Cardiac septum (tissue), 1 donor: ENCODE data around the gene MAPKAPK2. TPM values are rescaled to one million over a fixed set of nuclear protein-coding genes. Genes with fewer than 3 reads are reported as not detected.

ENCODE experiments used
- DNase-seq: peaks from one replicate; pipeline ENCODE4 v3.0.0-alpha.2; 2020; ENCODE audit warnings: low spot score
- intact Hi-C: fragments of 100-400 bp; cut with DNase I; formaldehyde crosslinking; loops from one replicate; pipeline ENCODE4 v1.14.0; 2022
- total RNA-seq: library from RNA; stranded (reverse); fragmentation: NEBNext Ultra II Directional; extraction: Animal tissue kit (Norgen Biotek cat#: 25700); gene quantifications from one replicate; pipeline ENCODE4 v1.2.1, GENCODE V29; 2021
- donor health status: DM: no; HTN: no; CAD: no.

The MAPKAPK2 gene
- total RNA-seq, 1 donor from 2014 or later = 242 TPM

- DNase-seq = no peak
- intact Hi-C loops = loop anchor here (10.0 kb wide), 1 partner anchor 376 kb away; the partner anchor contains the start of genes PFKFB2 and YOD1
These were observed 6.2 kb upstream of the MAPKAPK2 start for GRCh38 chr1:206678490-206678889.

GRCh38 chr1:206679738-206680211 is 4.9 kb upstream of the MAPKAPK2 start:
- no peak for DNase-seq
- intact Hi-C loops = loop anchor here (10.0 kb wide), 1 partner anchor 375 kb away; the partner anchor contains the start of genes PFKFB2 and YOD1

GRCh38 chr1:206680279-206680678 is 4.4 kb upstream of the MAPKAPK2 start:
- intact Hi-C loops = no loop called here
- no peak for DNase-seq

GRCh38 chr1:206681359-206681758 is 3.3 kb upstream of the MAPKAPK2 start:
- intact Hi-C loops = no loop called here
- no peak for DNase-seq

GRCh38 chr1:206682111-206682510 is 2.6 kb upstream of the MAPKAPK2 start:
- intact Hi-C loops = no loop called here
- no peak for DNase-seq

- intact Hi-C loops = no loop called here
- no peak for DNase-seq
These were observed 1.4 kb upstream of the MAPKAPK2 start for GRCh38 chr1:206683313-206683712.

- no peak for DNase-seq
- intact Hi-C loops = loop anchor here (2.0 kb wide), 1 partner anchor 49 kb away; the partner anchor contains the start of gene DYRK3
These were observed 702 bp upstream of the MAPKAPK2 start for GRCh38 chr1:206684003-206684402.

- DNase-seq = no peak
- intact Hi-C loops = loop anchor here (2.0 kb wide), 1 partner anchor 51 kb away; the partner anchor contains the start of gene DYRK3
These were observed 646 bp downstream of the MAPKAPK2 start for GRCh38 chr1:206685334-206685768.

- intact Hi-C loops = loop anchor here (2.0 kb wide), 2 partner anchors 27 to 51 kb away; partner anchors contain the start of gene DYRK3
- DNase-seq = peak; percentile 90
These were observed 1.2 kb downstream of the MAPKAPK2 start for GRCh38 chr1:206685769-206686477.

GRCh38 chr1:206686478-206687249 is 2.0 kb downstream of the MAPKAPK2 start:
- intact Hi-C loops = loop anchor here (2.0 kb wide), 1 partner anchor 28 kb away; no protein-coding TSS in a partner anchor
- no peak for DNase-seq

- intact Hi-C loops = loop anchor here (2.0 kb wide), 1 partner anchor 29 kb away; no protein-coding TSS in a partner anchor
These were observed 2.7 kb downstream of the MAPKAPK2 start for GRCh38 chr1:206687251-206687914.

GRCh38 chr1:206687915-206688442 is 3.3 kb downstream of the MAPKAPK2 start:
- DNase-seq = no peak
- intact Hi-C loops = loop anchor here (2.0 kb wide), 2 partner anchors 29 to 37 kb away; no protein-coding TSS in a partner anchor

More at GRCh38 chr1:206687251-206687914, 2.7 kb downstream of the MAPKAPK2 start:
- DNase-seq = no peak

GRCh38 chr1:206690516-206690915 is 5.8 kb downstream of the MAPKAPK2 start:
- DNase-seq = no peak
- intact Hi-C loops = no loop called here

GRCh38 chr1:206691604-206692003 is 6.9 kb downstream of the MAPKAPK2 start:
- intact Hi-C loops = no loop called here
- no peak for DNase-seq

GRCh38 chr1:206693029-206693428 is 8.3 kb downstream of the MAPKAPK2 start:
- peak; percentile 89 for DNase-seq
- intact Hi-C loops = no loop called here

- intact Hi-C loops = no loop called here
- no peak for DNase-seq
These were observed 8.9 kb downstream of the MAPKAPK2 start for GRCh38 chr1:206693592-206693991.

GRCh38 chr1:206694171-206695124 is 9.7 kb downstream of the MAPKAPK2 start:
- no peak for DNase-seq
- intact Hi-C loops = no loop called here

GRCh38 chr1:206695733-206696132 is 11.0 kb downstream of the MAPKAPK2 start:
- DNase-seq = no peak
- intact Hi-C loops = no loop called here
